HEK293T (cell line): ENCODE data around the gene ZNF536.

Experiments used
- BHLHE40 ChIP-seq: fragments of 450-650 bp; IDR thresholded peaks from 2 replicates; pipeline ENCODE4 v1.6.1; 2016; ENCODE audit warnings: mild to moderate bottlenecking, moderate library complexity, borderline replicate concordance
- FOXA1 ChIP-seq: fragments of 450-650 bp; IDR thresholded peaks from 2 replicates; pipeline ENCODE4 v1.6.1; 2016; ENCODE audit warnings: mild to moderate bottlenecking
- FOXK2 ChIP-seq: fragments of 450-650 bp; IDR thresholded peaks from 2 replicates; pipeline ENCODE4 v1.6.1; 2016; ENCODE audit warnings: mild to moderate bottlenecking
- FOXM1 ChIP-seq: fragments of 450-650 bp; IDR thresholded peaks from 2 replicates; pipeline ENCODE4 v1.6.1; 2017; ENCODE audit warnings: mild to moderate bottlenecking, borderline replicate concordance
- HDGF ChIP-seq: fragments of 450-650 bp; IDR thresholded peaks from 2 replicates; pipeline ENCODE4 v1.6.1; 2017; ENCODE audit warnings: antibody characterized with exemption, borderline replicate concordance
- L3MBTL2 ChIP-seq: fragments of 450-650 bp; conservative IDR thresholded peaks from 2 replicates; pipeline ENCODE4 v1.6.1; 2016; ENCODE audit warnings: mild to moderate bottlenecking
- LEF1 ChIP-seq: fragments of 450-650 bp; IDR thresholded peaks from 2 replicates; pipeline ENCODE4 v1.6.1; 2017; ENCODE audit warnings: mild to moderate bottlenecking, borderline replicate concordance
- NFRKB ChIP-seq: fragments of 450-650 bp; IDR thresholded peaks from 2 replicates; pipeline ENCODE4 v1.6.1; 2016; ENCODE audit warnings: mild to moderate bottlenecking, moderate library complexity
- SP1 ChIP-seq: fragments of 450-650 bp; IDR thresholded peaks from 2 replicates; pipeline ENCODE4 v1.6.1; 2017
- SUZ12 ChIP-seq: fragments of 450-650 bp; IDR thresholded peaks from 2 replicates; pipeline ENCODE4 v1.6.1; 2016; ENCODE audit warnings: mild to moderate bottlenecking
- TARDBP ChIP-seq: fragments of 450-650 bp; IDR thresholded peaks from 2 replicates; pipeline ENCODE4 v1.6.1; 2016

DNA sequence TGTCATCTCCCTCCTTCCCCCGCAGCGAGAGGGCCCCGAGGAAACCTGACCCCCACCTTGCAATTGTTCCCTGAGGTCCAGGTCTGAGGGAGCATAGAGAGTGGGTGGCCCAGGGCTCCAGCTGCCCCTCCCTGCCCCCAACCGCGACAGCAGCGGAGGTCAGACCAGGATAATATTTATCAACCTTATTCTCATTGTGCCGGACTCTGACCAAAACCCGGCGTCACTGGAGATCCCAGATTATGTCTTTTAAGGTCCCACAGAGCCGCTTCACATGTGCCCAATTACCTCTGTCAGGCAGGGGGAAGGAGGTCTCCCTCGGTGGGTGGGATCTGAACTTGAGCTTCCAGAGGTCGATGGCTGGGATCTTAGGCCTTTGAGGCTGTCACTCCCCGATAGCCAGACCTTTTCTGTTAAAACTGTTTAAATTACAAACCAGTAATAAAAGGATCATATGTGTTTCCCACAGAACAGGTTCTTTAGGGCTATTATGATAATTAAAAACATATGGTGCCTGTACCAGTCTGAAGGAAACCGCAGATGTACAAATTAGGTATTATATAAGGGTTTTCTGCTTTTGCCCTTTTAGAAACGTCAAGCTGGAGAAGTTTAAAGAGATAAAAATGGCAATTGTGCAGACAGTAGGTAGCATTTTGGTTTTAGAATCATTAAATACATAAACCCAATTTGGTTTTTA, 195.5 kb downstream of the ZNF536 start:
- TF ChIP-seq SUZ12: no peak
- no peak for TF ChIP-seq SP1
- TF ChIP-seq HDGF: no peak
- no peak for TF ChIP-seq NFRKB
- no peak for TF ChIP-seq BHLHE40
- TF ChIP-seq FOXK2: no peak
- TF ChIP-seq LEF1: no peak
- no peak for TF ChIP-seq FOXA1
- no peak for TF ChIP-seq TARDBP
- TF ChIP-seq FOXM1: no peak
- TF ChIP-seq L3MBTL2: no peak
